ENCODE measurements around the gene SASH3.

The SASH3 gene

DNA sequence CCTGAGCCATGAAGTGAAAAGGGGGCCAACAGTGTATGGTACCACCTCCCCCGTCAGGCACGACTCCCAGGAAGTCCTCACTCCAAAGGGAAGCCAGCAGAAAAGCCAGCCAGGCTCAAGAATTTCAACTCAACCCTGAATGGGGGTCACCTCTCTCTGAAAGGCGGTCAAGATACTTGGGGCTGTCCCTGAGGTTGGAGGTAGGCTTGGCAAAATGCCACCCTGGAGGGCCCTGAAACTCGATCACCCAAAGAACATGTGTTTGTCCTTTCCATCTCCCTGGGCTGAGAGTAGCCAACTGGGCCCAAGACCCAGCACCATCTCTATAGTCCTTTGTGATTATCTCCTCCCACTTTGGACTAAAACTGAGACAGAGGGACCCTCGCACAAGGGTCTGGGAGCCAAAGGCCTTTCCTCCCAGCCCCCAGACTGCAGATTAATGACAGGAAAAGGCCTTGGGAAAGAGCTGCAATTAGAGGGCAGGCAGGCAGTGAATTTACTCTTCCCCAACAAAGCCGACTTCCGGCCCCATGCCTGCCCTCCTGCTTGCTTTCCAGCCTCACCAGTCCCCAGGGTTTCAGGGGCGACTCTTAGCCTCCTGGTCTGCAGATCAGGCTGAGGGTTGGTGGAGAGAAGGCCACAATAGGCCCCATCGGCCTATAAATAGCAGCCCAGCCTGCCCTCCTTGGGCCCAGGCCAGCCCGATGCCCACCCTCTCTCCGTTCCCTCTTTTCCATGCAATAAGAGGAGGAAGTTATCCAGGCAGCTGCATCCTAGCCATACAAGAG is 5.6 kb downstream of the SASH3 start:
- FAIRE-seq: no peak

GRCh38 chrX:129786210-129786651 is 6.5 kb downstream of the SASH3 start:
- FAIRE-seq: no peak

DNA sequence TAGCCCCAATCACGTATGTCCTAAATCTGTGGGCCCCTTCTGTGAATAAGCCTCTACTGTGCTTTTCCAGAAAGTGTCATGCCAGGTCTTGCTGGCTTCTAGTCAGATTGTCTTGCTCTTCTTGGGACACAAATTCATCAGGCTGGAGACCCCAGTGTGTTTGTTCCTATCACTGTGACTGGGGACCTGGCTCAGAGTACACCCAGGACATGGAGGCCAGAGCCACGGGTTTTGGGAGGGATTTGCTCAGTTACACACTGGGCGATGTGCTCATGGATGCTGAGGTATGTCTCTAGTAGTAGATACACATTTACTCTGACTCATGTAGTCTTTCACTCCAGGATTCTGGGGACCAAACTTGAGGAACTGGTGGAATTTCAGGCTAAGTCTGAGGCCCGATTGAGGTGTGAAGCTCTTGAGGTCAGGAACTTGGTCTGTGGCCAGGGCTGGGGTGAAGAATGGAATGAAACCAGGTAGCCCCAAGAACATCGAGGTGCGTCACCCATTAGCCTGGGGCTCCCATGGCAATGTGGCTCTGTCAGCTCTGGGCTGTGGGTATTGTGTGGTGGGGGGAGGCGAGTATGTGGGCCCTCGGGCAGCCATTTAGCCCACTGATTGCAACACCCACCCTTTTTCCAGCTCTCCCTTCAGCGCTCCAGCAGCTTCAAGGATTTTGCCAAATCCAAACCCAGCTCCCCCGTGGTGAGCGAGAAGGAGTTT is 7.7 kb downstream of the SASH3 start:
- no peak for FAIRE-seq

- FAIRE-seq: no peak
These were observed 8.8 kb downstream of the SASH3 start for GRCh38 chrX:129788527-129788926.

GRCh38 chrX:129790146-129790545 is 10.4 kb downstream of the SASH3 start:
- FAIRE-seq: no peak

DNA sequence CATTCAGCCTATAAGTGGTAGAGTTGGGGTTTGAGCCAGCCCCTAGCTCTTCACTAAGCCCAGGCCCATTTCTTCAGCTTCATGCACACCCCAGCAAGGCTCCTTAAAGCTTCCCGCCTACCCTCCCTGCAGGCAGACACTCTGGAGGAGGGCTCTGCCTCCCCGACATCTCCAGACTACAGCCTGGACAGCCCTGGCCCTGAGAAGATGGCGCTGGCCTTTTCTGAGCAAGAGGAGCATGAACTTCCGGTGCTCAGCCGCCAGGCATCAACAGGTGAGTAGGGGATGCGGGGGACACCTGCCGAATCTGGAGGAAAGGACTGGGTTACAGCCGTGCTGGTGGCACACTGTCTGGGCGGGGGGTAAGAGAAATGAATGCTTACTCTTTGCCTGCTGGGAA is 11.1 kb downstream of the SASH3 start:
- no peak for FAIRE-seq

- FAIRE-seq: no peak
These were observed 11.6 kb downstream of the SASH3 start for GRCh38 chrX:129791336-129791735.

DNA sequence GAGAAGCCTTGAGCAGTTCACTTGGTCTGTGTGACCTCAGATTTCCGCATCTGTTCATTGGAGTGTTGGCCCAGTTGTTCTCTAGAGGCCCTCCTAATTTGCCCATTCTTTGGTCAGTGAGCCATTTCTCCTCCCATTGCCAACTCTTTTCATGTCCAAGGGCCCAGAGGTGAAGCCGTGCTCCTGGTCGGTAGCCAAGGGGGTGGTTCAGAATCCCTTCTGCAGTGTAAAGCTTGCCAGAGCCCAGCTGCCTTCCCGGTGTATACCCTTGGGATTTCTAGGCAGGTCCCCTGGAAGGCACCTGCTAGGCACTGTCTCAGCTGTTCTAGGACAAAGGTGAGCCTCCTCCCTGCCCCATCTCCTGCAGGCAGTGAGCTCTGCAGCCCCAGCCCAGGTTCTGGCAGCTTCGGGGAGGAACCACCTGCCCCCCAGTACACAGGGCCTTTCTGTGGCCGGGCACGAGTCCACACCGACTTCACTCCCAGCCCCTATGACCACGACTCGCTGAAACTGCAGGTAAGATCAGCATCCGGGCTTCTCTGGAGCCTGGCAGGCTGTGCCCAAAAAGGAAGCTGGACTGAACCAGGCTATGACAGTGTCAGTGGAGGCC is 12.3 kb downstream of the SASH3 start:
- no peak for FAIRE-seq

DNA sequence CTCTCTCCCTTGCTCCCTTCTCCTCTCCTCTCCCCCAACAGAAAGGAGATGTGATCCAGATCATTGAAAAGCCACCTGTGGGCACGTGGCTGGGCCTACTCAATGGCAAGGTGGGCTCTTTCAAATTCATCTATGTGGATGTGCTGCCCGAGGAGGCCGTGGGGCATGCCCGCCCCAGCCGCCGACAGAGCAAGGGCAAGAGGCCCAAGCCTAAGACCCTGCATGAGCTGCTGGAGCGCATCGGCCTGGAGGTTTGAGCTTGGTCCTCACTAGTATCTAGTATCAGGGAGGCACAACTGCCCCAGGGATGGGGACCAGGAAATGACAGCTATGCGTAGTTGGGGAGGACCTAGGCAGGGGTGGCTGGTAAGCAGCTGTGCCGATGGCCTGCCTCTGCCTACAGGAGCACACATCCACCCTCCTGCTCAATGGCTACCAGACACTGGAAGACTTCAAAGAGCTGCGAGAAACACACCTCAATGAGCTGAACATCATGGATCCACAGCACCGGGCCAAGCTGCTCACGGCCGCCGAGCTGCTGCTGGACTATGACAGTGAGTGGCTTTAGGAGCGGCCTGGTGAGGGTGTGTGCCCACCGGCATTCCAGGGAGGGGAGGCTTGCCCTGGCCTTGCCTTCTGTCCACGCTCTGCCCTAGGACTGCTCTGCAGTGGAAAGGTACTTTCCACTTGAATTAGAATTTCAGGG is 13.0 kb downstream of the SASH3 start:
- FAIRE-seq: no peak

DNA sequence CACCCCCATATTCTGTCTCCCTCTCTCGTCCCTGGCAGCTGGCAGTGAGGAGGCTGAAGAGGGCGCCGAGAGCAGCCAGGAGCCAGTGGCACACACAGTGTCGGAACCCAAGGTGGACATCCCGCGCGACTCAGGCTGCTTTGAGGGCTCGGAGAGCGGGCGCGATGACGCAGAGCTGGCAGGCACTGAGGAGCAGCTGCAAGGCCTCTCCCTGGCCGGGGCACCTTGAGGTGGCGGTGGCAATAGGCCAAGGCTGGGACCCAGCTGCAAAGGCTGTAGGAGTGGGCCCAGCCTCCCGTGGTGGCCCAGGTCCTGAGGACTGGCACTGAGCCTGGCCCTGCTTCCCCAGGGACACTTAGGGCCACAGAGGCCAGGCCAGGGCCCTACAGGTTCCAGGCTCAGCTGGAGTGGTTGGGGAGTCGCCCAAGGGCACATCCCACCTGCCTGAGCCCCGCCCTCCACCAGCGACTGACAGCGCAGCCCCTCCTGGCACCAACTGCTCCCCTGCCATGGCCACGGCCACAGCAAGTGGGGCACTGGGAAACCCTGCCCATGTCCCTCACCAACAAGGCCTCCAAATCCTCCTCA is 13.9 kb downstream of the SASH3 start:
- FAIRE-seq: no peak

GRCh38 chrX:129795584-129795983 is 15.8 kb downstream of the SASH3 start:
- no peak for FAIRE-seq

DNA sequence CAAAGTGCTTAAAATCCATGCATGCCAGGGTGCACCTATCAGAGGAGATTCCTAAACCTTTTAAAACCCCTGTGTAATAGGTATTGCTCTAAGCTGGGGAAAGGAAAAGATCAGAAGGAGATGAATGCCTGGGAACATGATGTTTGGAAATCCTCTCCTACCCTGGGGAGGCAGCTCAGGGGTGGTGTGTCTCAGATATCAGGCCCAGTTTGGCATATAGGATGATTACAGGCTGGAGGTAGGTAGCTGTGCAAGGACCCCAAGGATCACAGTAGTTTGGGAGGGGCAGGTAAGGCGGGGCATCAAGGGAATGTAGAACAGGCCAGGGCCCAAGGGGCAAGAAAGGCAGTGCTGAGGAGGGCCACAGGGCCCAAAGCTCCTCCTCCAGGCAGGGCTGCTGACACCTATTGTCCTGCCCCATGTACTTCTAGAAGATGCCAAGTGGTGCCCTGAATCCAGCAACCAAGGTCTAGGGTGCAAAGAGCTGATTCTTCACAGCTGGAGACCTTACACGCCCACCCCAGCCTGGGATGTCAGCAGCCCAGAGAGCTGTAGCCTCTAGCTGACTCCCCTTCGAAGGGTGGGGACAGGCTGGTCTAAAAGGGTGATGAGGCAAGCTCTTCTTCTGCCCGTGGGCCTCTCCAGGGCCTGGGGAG is 17.6 kb downstream of the SASH3 start:
- no peak for FAIRE-seq

DNA sequence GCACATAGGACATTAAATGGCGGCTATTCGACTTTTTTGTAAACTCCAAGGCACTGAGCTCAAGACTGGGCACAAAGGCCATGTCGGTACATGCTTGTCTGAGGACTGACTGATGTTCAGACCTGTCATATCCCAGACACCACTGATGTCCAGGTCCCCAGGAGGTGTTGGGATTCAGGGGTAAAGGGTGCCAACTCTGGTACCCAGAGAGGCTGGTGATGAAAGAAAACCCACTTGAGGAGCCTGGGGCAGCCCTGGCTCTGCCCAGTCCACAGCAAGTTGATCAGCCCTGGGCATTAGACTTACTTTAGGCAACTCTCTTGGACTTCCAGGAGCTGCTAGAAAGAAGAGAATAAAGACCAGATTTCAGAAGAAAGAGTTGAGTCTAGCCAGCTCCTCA is 18.7 kb downstream of the SASH3 start:
- no peak for FAIRE-seq

DNA sequence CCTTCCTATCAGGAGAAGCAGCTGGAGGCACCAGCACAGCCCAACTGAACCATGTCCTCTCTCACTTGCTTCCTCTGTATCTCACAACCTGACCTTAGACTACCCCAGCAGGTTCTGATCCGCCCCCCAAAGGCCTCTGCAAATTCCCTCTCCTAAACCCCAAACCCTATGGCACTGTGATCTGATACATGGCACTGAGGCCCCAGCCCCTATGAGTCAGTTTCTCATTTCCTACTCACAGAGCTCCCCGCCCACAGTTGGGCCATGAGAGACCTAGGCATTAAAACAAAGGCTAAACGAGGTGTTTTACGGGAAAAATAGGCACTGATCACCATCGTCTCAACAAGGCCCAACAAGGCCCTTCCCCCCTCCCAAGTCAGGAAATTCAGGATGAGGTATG is 19.1 kb downstream of the SASH3 start:
- no peak for FAIRE-seq

GRCh38 chrX:129800186-129800585 is 20.4 kb downstream of the SASH3 start:
- FAIRE-seq: no peak

DNA sequence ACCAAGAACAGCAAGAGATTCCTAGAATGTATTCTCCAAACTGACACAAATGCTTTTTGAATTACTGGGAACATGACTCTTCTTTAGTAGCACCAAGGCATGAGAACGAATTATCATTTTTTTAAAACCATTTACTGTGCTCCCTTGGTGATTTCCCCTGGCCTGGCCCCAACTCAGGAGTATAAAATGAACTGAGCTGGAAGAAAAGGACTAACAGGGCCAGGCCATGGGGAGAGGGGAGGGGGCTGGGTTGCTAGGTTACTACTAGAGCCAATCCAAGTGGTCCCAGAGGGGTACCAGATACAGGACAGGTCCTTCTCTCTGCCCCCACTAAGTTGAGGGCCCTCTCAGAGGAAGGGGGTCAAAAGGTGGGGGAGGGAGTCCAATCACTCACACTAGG is 23.1 kb downstream of the SASH3 start:
- FAIRE-seq: no peak

- no peak for FAIRE-seq
These were observed 25.1 kb downstream of the SASH3 start for GRCh38 chrX:129804806-129805205.

DNA sequence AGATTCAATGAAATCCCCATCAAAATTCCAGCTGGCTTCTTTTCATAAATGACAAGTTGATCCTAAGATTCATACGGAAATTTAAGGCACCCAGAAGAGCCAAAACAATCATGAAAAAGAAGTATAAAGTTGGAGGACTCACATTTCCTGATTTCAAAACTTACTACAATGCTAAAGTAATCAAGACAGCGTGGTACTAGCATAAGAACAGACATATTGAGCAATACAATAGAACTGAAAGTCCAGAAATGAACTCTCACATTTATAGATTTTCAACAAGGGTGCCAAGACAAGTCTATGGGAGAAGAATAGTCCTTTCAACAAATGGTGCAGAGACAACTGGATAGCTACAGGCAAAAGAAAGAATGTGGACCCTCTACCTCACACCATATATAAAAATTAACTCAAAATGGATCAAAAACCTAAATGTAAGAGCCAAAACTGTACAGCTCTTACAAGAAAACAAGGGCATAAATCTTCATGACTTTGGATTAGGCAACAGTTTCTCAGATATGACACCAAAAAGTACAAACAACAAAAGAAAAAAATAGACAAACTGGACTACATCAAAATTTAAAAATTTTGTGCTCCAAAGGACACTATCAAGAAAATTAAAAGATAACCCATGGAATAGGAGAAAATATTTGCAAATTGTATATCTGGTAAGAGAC is 28.5 kb downstream of the SASH3 start:
- FAIRE-seq: peak; percentile 86

DNA sequence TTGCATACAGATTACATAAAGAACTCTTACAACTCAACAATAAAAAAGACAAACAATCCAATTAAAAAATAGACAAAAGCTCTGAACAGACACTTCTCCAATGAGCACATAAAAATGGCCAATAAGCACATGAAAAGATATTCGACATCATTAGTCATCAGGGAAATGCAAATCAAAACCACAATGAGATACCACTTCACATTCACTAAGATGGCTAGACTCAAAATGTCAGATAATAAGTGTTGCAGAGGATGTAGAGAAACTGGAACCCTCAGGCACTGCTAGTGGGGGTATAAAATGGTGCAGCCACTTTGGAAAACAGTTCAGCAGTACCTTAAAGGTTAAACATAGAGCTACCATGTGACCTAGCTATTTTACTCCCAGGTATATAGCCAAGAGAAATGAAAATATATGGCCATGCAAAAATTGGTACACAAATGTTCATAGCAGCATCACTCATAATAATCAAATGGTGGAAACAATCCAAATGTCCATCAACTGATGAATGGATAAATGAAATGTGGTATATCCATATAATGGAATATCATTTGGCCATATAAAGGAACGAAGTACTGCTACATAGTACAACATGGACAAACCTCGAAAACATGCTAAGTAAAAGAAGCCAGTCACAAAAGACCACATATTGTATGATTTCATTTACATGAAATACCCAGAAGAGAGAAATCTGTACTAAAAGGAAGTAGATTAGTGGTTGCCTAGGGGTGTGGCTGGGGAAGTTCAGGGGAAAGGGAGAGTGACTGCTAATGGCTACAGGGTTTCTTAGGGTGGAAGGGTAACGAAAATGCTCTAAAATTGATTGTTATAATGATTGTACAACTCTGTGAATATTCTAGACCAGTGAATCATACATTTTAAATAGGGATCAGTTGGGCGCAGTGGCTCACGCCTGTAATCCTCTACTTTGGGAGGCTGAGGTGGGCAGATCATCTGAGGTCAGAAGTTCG is 29.4 kb downstream of the SASH3 start:
- no peak for FAIRE-seq

DNA sequence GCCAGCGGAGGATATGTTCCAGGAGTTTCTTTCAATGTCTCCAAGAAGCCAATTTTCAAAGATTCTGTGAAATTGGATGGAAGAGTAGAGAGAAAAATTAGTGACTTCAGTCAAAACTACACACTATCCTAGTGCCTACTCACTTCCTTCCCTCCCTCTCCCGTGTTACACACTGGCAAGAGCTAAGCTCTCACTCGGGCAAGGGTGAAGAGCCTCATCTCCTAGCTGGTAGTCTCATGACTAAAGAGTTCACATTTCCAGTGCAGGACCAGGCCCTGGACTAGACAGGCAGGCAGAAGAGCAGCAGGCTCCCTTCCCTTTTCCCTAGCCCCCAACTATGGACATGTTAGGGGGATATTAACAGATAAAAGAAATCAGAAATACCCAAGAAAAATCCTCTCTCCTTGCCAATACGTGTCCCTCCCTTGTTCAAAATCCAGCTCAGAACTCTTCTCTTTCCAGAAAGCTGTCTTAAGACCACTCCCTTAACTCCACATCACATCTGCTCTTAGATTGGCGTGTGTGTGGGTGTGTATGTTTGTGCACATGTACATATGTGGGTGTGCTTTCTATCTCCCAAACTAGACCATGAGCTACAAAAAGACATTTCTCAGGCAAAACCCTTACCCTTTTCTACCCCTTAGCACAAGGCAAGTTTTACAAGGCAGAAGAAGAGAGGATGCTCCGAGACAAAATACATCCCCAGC is 34.1 kb downstream of the SASH3 start:
- no peak for FAIRE-seq
